K562 (cell line): ENCODE results near the gene ZBTB48. TPM values are rescaled to one million over a fixed set of nuclear protein-coding genes. Genes with fewer than 3 reads are reported as not detected.

ENCODE experiments used
- ATAC-seq: fragments of 200-7000 bp; cut with Tn5 transposase; 3 replicates; pipeline ENCODE4 v1.9.1; 2020; ENCODE audit warnings: moderate library complexity
- BruUV-seq: library from RNA; stranded (reverse); fragments of 400-500 nt; replicated peaks from 2 replicates; lab custom pipeline; 2021; lab: Mats Ljungman, UMichigan
- CTCF ChIA-PET: fragments of 300-600 bp; formaldehyde crosslinking; extraction: SDS; loops from one replicate; lab custom pipeline; 2021; ENCODE audit warnings: low intra/inter-chr PET ratio; lab: Yijun Ruan, JAX
- POLR2A ChIA-PET: fragments of 300-600, 350-650 bp; sonication (Branson Sonifier 250); formaldehyde crosslinking; extraction: SDS; loops from one replicate; lab custom pipeline; 2021; ENCODE audit warnings: antibody characterized with exemption, inconsistent platforms; lab: Yijun Ruan, JAX
- DNase-seq, 4 experiments: peaks; one replicate each; pipeline versions ENCODE4 v3.0.0 to v3.0.0-alpha.2; 2011 to 2018; ENCODE audit warnings: low spot score in 3 of 4, mixed read lengths in 3 of 4; ENCODE audit errors: extremely low read depth in 1 of 4
- FAIRE-seq: peaks from 2 replicates; lab custom pipeline; 2011; peaks lifted over from hg19 to GRCh38; lab: Jason Lieb, UNC
- H2AFZ ChIP-seq: 2 replicates; pipeline ENCODE4 v1.6.0; 2011; ENCODE audit warnings: low read depth, low read length, control low read depth, inconsistent platforms
- H3K27ac ChIP-seq: fragments of 200-600 bp; 3 replicates; pipeline ENCODE4 v1.8.0; 2011; ENCODE audit warnings: low read depth, mild to moderate bottlenecking, control low read depth, inconsistent platforms, low read length, moderate library complexity, mixed read lengths; ENCODE audit errors: extremely low read depth
- H3K27me3 ChIP-seq, 2 experiments: fragments of 300-600 bp in 1 of 2; 2 replicates in 1 of 2; 3 replicates in 1 of 2; pipeline versions ENCODE4 v1.6.0 to v1.8.0; 2011; ENCODE audit warnings: inconsistent platforms in 2 of 2, low read length in 2 of 2, mild to moderate bottlenecking in 1 of 2, mixed read lengths in 1 of 2, moderate library complexity in 1 of 2; ENCODE audit not compliant: control insufficient read depth in 2 of 2, insufficient read depth in 2 of 2
- H3K36me3 ChIP-seq: fragments of 300-600 bp; 3 replicates; pipeline ENCODE4 v1.8.0; 2011; ENCODE audit warnings: mild to moderate bottlenecking, low read length, inconsistent platforms; ENCODE audit not compliant: control insufficient read depth, insufficient read depth
- H3K4me1 ChIP-seq, 2 experiments: fragments of 200-600 bp in 1 of 2; replicated peaks in 1 of 2; 2 replicates in 1 of 2; 3 replicates in 1 of 2; pipeline versions ENCODE4 v1.5.1 to v1.8.0; 2011; ENCODE audit warnings: inconsistent platforms in 2 of 2, low read length in 2 of 2, mild to moderate bottlenecking in 1 of 2, mixed read lengths in 1 of 2, moderate library complexity in 1 of 2; ENCODE audit not compliant: control insufficient read depth in 2 of 2, insufficient read depth in 2 of 2
- H3K4me2 ChIP-seq: 2 replicates; pipeline ENCODE4 v1.6.1; 2011; ENCODE audit warnings: low read length, control low read depth, inconsistent platforms, mixed read lengths; ENCODE audit not compliant: insufficient read depth
- H3K4me3 ChIP-seq: fragments of 200-600 bp; sonication (generic), shearing (Covaris generic); 2 replicates; pipeline ENCODE4 v1.5.1; 2016; ENCODE audit warnings: control low read depth, inconsistent platforms
- H3K79me2 ChIP-seq: fragments of 200-600 bp; 3 replicates; pipeline ENCODE4 v1.8.0; 2011; ENCODE audit warnings: low read length, inconsistent platforms; ENCODE audit not compliant: control insufficient read depth, insufficient read depth
- H3K9ac ChIP-seq, 2 experiments: 2 replicates each; pipeline versions ENCODE4 v1.6.0 to v1.6.1; 2011; ENCODE audit warnings: low read depth in 2 of 2, low read length in 2 of 2, control low read depth in 1 of 2, inconsistent platforms in 1 of 2, mild to moderate bottlenecking in 1 of 2, mixed read lengths in 1 of 2; ENCODE audit not compliant: insufficient read depth in 1 of 2
- H3K9me1 ChIP-seq: one replicate; pipeline ENCODE4 v1.6.0; 2011; ENCODE audit warnings: inconsistent platforms, mild to moderate bottlenecking, low read length, moderate library complexity; ENCODE audit not compliant: control insufficient read depth, insufficient read depth
- H3K9me3 ChIP-seq: replicated peaks from 2 replicates; pipeline ENCODE4 v1.5.1; 2011; ENCODE audit warnings: low read depth, low read length, inconsistent platforms; ENCODE audit not compliant: control insufficient read depth, insufficient read depth
- H4K20me1 ChIP-seq: replicated peaks from 2 replicates; pipeline ENCODE4 v1.6.1; 2011; ENCODE audit warnings: low read length, inconsistent platforms, mixed read lengths; ENCODE audit not compliant: control insufficient read depth, insufficient read depth
- BCLAF1 ChIP-seq, 2 experiments: fragments of 450-650 bp in 1 of 2; IDR thresholded peaks; 2 replicates each; pipeline ENCODE4 v1.6.1; 2011 to 2017; ENCODE audit warnings: low read depth in 2 of 2, antibody characterized with exemption in 1 of 2, borderline replicate concordance in 1 of 2, low read length in 1 of 2, mild to moderate bottlenecking in 1 of 2, mixed read lengths in 1 of 2; ENCODE audit not compliant: control insufficient read depth in 1 of 2
- CBX3 ChIP-seq, 2 experiments: IDR thresholded peaks; 1 replicate in 1 of 2; 2 replicates in 1 of 2; pipeline ENCODE4 v1.6.1; 2012; ENCODE audit warnings: inconsistent platforms in 2 of 2, low read length in 2 of 2, borderline replicate concordance in 1 of 2, control low read depth in 1 of 2
- ELF4 ChIP-seq: fragments of 450-650 bp; formaldehyde crosslinking; IDR thresholded peaks from 2 replicates; pipeline ENCODE4 v1.4.0; 2022; ENCODE audit warnings: missing genetic modification characterization
- FOXK1 ChIP-seq: sonication (generic); formaldehyde crosslinking; IDR thresholded peaks from 2 replicates; pipeline ENCODE4 v1.8.0; 2022; ENCODE audit warnings: missing genetic modification reagents, mild to moderate bottlenecking, borderline replicate concordance
- GMEB1 ChIP-seq: fragments of 250-450 bp; sonication (Bioruptor Pico); IDR thresholded peaks from 2 replicates; pipeline ENCODE4 v1.4.0; 2020; ENCODE audit warnings: mild to moderate bottlenecking
- KDM5B ChIP-seq: fragments of 200-600 bp; sonication (generic); IDR thresholded peaks from 2 replicates; pipeline ENCODE4 v1.6.1; 2012; ENCODE audit warnings: low read depth, mild to moderate bottlenecking, moderate library complexity, low read length, control low read depth, inconsistent platforms; ENCODE audit not compliant: insufficient replicate concordance
- MCM7 ChIP-seq, 2 experiments: fragments of 450-650 bp; IDR thresholded peaks; 2 replicates each; pipeline ENCODE4 v1.6.1; 2016 to 2018
- NEUROD1 ChIP-seq: fragments of 150-350 bp; IDR thresholded peaks from 2 replicates; pipeline ENCODE4 v1.6.1; 2014; ENCODE audit warnings: borderline replicate concordance, low read length, low read depth; ENCODE audit not compliant: partially characterized antibody
- NFIX ChIP-seq: fragments of 250-450 bp; sonication (Bioruptor Pico); IDR thresholded peaks from 2 replicates; pipeline ENCODE4 v1.4.0; 2020; ENCODE audit warnings: low read depth, mild to moderate bottlenecking, moderate library complexity
- PCBP1 ChIP-seq: fragments of 200-400 bp; formaldehyde crosslinking; IDR thresholded peaks from 2 replicates; pipeline ENCODE4 v1.6.1; 2018; ENCODE audit warnings: mild to moderate bottlenecking, low read depth, low read length; ENCODE audit not compliant: poor library complexity, severe bottlenecking
- POLR2AphosphoS5 ChIP-seq: IDR thresholded peaks from 2 replicates; pipeline ENCODE4 v1.6.1; 2011; ENCODE audit warnings: mild to moderate bottlenecking, low read depth, low read length, moderate library complexity; ENCODE audit not compliant: control insufficient read depth, insufficient read depth
- SOX6 ChIP-seq: fragments of 450-650 bp; IDR thresholded peaks from 2 replicates; pipeline ENCODE4 v1.6.1; 2014; ENCODE audit warnings: mild to moderate bottlenecking
- TFAP4 ChIP-seq: sonication (generic); formaldehyde crosslinking; IDR thresholded peaks from 2 replicates; pipeline ENCODE4 v1.8.0; 2022; ENCODE audit warnings: missing genetic modification reagents, mild to moderate bottlenecking, moderate library complexity, borderline replicate concordance
- ZNF217 ChIP-seq: sonication (generic); formaldehyde crosslinking; IDR thresholded peaks from 2 replicates; pipeline ENCODE4 v1.8.0; 2022; ENCODE audit warnings: mild to moderate bottlenecking, missing genetic modification reagents
- ZNF232 ChIP-seq: sonication (generic); formaldehyde crosslinking; IDR thresholded peaks from 2 replicates; pipeline ENCODE4 v1.8.0; 2022; ENCODE audit warnings: mild to moderate bottlenecking, missing genetic modification reagents
- WGBS: fragments of 100-300 bp; shearing (Covaris generic); methylation state at CpG from one replicate; pipeline ENCODE4 v1.1.6; 2016; ENCODE audit warnings: low coverage, mixed read lengths; ENCODE audit not compliant: insufficient coverage; ENCODE audit errors: missing lambda C conversion rate; 5-methylcytosine and 5-hydroxymethylcytosine counted together
- in situ Hi-C: fragments of 300-500 bp; cut with MboI; formaldehyde crosslinking; loops from 4 replicates; pipeline ENCODE4 v1.15.0; 2018; ENCODE audit warnings: inconsistent platforms, mixed read lengths
- intact Hi-C: fragments of 100-400 bp; cut with micrococcal nuclease; formaldehyde crosslinking; loops from 2 replicates; pipeline ENCODE4 v1.14.2; 2022
- polyA plus RNA-seq, 8 experiments: library from polyadenylated mRNA; depleted of rRNA in 4 of 8; stranded (reverse) in 5 of 8; unstranded in 3 of 8; fragments of >200 nt; fragmentation: Nextera tagmentation in 2 of 8; fragmentation: Illumina TruSeq in 1 of 8; extraction: Ambion mirVana in 2 of 8; extraction: Trizol in 1 of 8; gene quantifications; 2 replicates each; pipeline versions ENCODE4 v1.2.1 to v1.2.3, GENCODE V29; 2011 to 2014; ENCODE audit warnings: inconsistent platforms in 1 of 8, missing spikeins in 1 of 8
- total RNA-seq, 7 experiments: library from RNA; depleted of rRNA in 6 of 7; stranded (reverse); fragments of >200 nt in 6 of 7; fragmentation: Illumina TruSeq in 2 of 7; extraction: Trizol in 2 of 7; gene quantifications; 2 replicates each; pipeline versions ENCODE4 v1.2.1 to v1.2.3, GENCODE V29; 2011 to 2021; ENCODE audit warnings: low replicate concordance in 1 of 7

Gene ZBTB48
- total and polyA plus RNA-seq, 9 of the 15 experiments (the other 6 are each of a cell fraction or from before 2014, with no cell fraction given): 1.9 to 66.9 (median 29.5) TPM

GRCh38 chr1:6625584-6626149 is 45.9 kb downstream of the ZBTB48 start:
- CTCF ChIA-PET: no interaction called here
- POLR2A ChIA-PET: interaction anchor here (0.6 to 1.3 kb wide), 5 partner anchors 10 to 53 kb away, joined by 3 to 6 read pairs (median 4); partner anchors contain the start of gene KLHL21
- peaks cover 12 to 48% of the 10 kb centered on the region in 2 experiments; a peak in 4 of 5 replicates for H3K4me1 ChIP-seq
- DNase-seq (peak in 1 of 4 experiments; percentile 46), ATAC-seq (peak; percentile 50), FAIRE-seq (peak; percentile 11)
- H3K36me3 ChIP-seq: peaks cover 79% of the 10 kb centered on the region
- in situ Hi-C loops: no loop called here
- peak overlapping the region; percentile 74; the same call in 2 of the 3 replicates for H3K27ac ChIP-seq
- no peaks in the 10 kb centered on the region for H3K9me1 ChIP-seq
- H4K20me1 ChIP-seq: peaks cover 19% of the 10 kb centered on the region; the same call in 1 of the 2 replicates
- peaks cover 53% of the 10 kb centered on the region for H3K79me2 ChIP-seq
- 0 out of 2 replicates have a peak overlapping the region, but pooled peaks have one; percentile 66 for H2AFZ ChIP-seq
- H3K4me2 ChIP-seq: peak overlapping the region; percentile 94
- BruUV-seq: no TSS peak
- WGBS: 3% methylated on average over 26 of the region's 32 CpGs
- peak overlapping the region; percentile 71 to 90 for H3K9ac ChIP-seq
- H3K9me3 ChIP-seq: no peaks in the 10 kb centered on the region
- H3K4me3 ChIP-seq: peak overlapping the region; percentile 91
- intact Hi-C loops: loop anchor here (2.0 kb wide), 1 partner anchor 13 kb away; the partner anchor contains the start of gene PHF13
- no peaks in the 10 kb centered on the region for H3K27me3 ChIP-seq
- no peak for TF ChIP-seq SOX6
- no peak for TF ChIP-seq ZNF217 (CRISPR knock-in tag)
- no peak for TF ChIP-seq BCLAF1 (IDR thresholded peaks at IDR 0.05; ENCODE audit: borderline replicate concordance in 1 of 2, control insufficient read depth in 1 of 2, low read depth in 2 of 2, low read length in 1 of 2)
- peak; percentile 20 for TF ChIP-seq KDM5B
- TF ChIP-seq MCM7 (IDR thresholded peaks at IDR 0.05): no peak
- no peak for TF ChIP-seq GMEB1
- TF ChIP-seq NFIX (CRISPR knock-in tag): no peak
- TF ChIP-seq CBX3 (IDR thresholded peaks at IDR 0.05; ENCODE audit: borderline replicate concordance in 1 of 2, low read length in 2 of 2): no peak
- no peak for TF ChIP-seq NEUROD1
- TF ChIP-seq FOXK1 (CRISPR knock-in tag): 0 out of 2 replicates have a peak, but pooled peaks have one; percentile 14
- TF ChIP-seq PCBP1: no peak
- no peak for TF ChIP-seq ZNF232 (CRISPR knock-in tag)
- TF ChIP-seq POLR2AphosphoS5: no peak
- TF ChIP-seq ELF4: no peak
- peak; percentile 83 for TF ChIP-seq TFAP4 (CRISPR knock-in tag)
